B cell (primary cell): ENCODE data around the gene OSCAR.

Source experiments
- CTCF ChIP-seq: fragments of 200-600 bp; IDR thresholded peaks from one replicate; pipeline ENCODE4 v1.8.0; 2022; ENCODE audit warnings: antibody characterized with exemption, mild to moderate bottlenecking
- EZH2 ChIP-seq: IDR thresholded peaks from 2 replicates; pipeline ENCODE4 v1.6.1; 2012; ENCODE audit warnings: borderline replicate concordance, low read depth, mild to moderate bottlenecking, moderate library complexity, low read length; ENCODE audit not compliant: insufficient read depth, poor library complexity, severe bottlenecking

DNA sequence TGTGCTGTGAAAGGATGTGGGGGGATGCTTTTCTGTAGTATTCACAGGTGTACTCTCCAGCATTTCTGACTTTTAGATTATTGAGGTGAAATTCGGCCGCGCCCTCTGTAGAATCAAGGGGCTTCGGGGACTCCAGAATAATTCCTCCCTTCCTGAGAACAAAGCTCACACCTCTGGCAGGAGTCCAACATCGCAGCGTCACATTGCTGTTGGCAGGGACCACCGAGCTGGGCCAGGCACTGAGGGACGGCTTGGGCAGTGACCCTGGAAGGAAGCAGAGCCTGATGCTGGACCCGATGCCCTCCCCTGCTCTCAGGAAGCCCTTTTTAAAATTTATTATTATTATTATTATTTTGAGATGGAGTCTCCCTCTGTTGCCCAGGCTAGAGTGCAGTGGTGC is 25.8 kb downstream of the OSCAR start:
- TF ChIP-seq CTCF = no peak
- no peak for TF ChIP-seq EZH2
